NCI-H2227 (cell line): ENCODE results near the gene LRMDA.
"Not testable (repeated sequence)": the region's sequence is repeated elsewhere in the genome, so short reads cannot be mapped to it uniquely, and the experiment has no call there.

Source experiments
- DNase-seq: peaks from one replicate; lab custom pipeline; 2025; ENCODE audit not compliant: unreplicated experiment; lab: John Stamatoyannopoulos, UW

LRMDA gene

DNA sequence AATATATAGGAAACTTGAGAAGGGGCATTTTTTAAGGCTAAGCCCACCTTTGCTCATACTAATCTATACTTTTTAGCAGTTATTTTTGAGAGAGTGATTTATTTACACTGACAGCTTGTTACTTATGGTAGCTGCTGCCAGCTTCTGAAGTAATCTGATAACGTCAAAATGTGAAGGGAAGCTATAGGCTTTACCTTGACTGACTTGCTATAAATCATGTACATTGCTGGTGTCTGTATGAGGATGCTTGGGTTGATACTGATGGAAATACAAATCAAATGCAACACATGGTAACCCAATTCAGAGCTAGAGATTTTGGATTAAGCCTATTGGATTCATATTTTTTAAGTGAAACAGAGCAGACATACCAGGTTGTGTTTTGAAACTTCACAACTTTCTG is 299.4 kb downstream of the LRMDA start:
- DNase-seq = no peak

DNA sequence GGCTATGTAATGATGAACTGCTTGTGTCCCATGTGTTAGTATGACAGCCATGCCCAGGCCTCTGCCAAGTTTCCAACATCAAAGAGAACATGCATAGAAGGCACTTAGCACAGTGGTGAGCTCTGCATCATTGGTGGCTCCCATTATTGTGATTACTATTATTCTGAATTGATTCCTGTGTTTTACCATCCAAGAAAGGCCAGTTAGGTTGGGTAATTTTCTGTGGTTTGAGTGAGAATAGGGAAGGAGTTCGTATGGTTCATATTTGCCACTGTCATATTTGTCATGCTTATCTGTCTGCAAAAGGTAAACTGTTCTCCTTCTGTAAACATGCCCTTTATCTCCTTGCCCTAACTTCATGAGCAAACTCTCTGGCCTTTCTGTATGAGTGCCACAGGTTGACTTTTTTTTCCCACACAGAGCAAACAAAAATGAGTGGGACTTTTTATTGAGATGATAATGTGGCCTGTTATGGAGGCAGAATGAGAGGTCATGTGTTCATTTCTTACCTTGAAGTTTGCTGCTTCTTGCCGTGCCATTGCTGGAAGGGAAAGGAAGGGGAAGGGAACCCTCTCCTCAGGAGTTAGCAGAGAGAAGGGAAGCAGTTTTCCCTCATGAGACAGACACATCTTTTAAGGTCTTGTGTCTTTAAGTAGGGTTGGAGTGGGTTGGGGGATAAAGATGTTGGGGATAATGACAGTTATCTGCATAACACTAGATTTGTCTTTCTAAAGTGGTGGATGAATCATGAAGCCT is 301.9 kb downstream of the LRMDA start:
- DNase-seq = no peak

DNA sequence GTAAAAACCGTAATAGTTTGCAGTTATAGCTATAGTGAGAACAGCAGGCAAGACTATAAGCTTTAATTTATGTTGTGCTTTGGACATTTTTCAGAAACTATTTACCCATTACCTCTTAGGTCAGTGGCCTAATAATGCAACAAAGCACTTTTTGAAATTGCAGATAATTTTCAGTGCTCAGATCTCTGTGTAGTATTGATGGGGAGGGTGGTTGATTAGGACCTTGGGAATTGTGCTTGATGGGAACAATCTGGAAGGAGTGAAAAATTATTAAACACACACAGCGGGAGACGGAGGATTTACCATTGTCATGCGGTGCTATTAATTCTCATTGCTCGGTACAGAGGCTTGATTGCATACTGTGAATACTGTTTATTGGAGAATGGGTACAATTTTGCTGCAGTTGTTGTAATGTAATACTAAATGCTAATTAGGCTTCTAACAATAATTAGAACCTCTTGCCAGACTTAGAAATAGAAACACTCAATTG is 304.8 kb downstream of the LRMDA start:
- no peak for DNase-seq

DNA sequence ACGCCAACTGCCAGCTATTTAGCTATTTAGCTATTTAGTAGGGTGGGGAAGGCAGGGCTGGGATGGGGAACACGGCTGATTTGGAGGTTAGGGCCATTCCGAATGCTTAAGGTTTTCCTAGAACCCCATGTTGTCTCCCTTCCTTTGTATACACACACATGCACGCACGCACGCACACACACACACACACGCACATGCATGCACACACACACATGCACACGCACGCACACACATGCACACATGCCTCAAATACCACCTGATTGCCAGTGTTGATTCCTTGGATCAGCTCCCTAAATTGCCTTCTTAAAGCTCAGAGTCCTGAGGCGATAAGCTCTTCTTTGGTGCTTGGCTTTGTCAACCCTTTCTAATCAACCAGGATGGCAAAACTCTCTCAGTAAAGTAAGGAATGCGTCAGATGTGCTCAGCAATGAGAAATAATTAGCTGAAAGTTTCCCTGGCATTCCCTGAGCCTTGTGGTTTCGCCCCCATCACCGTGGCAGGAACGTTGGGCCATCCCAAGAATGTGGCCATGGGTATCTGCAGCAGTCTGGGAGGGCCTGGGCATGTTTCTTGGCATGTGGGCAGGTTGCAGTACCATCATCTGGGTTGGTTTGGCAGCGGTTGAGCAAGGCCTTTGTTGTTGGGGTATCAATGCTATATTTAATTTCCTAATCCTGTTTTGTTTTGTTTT is 305.6 kb downstream of the LRMDA start:
- DNase-seq = no peak

DNA sequence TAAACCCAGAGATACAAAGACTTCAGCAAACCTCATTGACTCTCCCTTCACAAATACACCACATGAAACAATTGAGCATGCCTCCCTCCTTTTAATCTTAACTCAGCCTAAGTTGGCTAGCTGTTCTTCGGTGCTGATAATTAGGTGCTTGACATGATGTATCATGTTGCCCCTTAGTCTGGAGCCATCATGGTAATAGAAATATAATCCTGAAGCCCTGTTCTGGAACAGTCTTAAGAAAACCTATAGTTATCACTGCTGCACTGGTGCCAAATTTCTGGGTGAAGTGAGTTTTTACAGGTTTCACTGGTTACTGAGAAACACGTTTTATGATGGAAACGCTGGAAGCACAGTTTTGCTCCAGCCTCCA is 306.1 kb downstream of the LRMDA start:
- DNase-seq = no peak

DNA sequence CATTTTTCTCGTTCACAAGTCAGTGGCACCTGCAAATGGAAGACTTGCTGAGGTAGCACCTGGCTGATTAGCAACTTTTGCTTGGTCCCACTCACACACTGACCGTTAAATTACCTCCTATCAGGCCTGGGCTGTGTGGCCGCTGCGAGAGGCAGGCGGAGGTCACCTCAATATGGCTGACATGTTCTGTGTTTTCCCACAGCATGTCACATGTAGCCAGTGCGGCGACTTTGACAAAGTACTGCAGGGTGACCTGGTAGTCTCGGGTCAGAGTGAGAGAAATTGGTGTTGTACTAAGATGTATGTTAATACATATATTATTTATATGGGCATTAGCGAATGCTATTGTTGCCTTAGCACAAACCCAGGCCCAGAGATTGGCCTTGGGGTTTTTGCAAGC is 307.5 kb downstream of the LRMDA start:
- no peak for DNase-seq

DNA sequence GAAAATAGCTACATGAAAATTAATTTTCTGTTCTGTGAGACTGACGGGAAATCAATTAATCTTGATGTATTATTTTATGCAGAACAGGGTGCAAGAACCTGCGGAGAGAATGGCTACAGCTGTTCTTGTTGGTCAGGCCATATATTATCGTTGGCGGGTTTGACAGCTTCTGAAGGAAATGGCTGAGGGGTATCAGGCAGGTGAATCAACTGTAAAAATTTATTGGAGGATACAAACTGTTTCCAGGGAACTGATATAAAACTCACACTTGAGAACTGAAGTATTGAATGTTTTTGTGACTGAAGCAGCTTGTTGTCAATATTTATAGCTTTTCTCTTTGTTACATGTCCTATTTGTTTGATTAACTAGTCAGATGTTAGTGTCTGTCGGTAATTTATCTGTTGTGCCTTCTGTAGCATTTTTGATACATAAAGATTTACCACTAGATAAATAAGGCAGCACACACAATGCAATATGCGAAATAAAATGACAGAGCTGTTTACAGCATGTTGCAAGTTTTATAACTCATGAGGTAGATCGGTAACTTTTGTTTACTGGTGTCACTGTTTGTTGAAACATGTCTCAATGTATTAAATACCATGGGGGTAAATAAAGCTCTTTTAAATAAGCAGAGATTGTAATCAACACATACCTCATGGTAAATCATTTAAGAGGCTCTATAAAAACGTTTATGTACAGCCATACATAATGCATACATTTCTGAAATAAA is 308.2 kb downstream of the LRMDA start:
- no peak for DNase-seq

DNA sequence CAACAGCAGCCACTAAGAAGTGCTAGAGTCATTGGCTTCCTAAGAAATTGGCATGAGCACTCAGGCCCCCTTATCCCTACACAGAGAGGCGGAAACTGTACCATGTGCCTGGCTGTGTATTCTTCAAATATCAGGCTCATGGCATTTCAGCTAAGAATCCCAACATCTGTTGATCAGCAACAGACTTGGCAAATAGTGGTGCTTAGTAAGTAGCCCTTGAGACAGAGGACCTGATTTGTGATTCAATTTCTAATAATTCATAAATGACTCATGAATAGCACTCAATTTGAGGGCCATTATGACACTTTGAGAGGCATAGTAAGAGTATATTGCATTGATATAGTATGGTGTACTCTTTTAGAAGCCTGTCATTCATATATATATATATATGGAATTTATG is 309.1 kb downstream of the LRMDA start:
- DNase-seq = no peak

DNA sequence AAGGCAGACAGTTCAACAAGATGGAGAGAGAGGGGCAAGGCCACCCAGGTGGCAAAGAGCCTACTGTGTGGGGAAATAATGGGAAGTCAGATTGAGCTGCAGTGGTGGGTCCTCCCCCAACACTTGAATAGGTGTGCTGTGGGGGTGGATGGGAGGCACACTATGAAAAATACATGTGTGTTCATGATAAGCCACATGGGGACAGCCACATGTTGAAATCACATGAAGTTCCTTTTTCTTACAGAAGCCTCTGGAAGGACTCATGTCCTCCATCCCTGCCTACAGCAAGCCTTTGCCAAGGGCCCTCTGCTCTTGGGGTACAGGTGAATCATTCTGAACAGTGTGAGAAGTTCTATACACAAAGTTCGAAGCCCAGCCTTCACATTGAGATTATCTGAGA is 310.9 kb downstream of the LRMDA start:
- DNase-seq = no peak

DNA sequence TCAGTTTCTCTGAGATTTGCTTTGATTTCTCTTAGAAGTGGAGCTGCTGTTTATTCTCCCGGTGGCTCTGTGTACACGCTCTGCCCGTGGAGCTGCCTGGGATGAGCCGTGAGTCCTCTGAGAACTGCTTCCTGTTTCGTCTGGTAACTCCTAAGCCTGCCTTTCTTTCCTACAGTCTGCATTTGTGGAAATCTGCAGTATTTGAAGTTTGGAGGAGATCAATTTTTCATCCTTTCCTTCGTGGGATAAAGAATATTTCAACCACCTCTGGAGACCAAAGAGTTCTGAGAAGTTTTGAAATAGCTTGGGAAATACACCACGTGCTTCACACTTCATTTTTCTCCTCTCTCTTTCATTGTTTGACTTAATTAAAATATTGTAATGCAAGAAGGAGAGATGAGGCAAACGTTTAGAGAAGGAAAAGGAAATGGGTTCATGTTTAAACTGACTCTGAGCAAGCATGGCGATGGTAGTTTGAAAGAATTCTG is 311.9 kb downstream of the LRMDA start:
- DNase-seq = no peak

DNA sequence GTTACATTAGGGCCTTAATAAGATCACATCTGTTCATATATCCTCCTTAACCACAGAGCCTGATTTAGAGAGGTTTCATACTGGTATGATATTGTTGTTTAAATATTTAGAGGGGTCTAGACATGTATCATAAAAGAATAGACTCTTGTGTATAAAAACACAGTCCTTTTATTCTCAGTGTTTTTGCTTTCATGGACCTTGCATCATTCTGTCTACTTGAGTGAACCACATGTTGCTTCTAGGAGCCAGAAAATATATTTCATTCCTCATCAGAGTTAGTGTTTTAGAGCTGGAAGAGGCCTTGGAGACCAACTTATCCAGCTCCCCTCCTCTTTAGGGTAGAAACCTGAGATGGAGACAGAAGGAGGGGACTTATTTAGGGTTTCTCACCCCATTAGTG is 312.8 kb downstream of the LRMDA start:
- no peak for DNase-seq

DNA sequence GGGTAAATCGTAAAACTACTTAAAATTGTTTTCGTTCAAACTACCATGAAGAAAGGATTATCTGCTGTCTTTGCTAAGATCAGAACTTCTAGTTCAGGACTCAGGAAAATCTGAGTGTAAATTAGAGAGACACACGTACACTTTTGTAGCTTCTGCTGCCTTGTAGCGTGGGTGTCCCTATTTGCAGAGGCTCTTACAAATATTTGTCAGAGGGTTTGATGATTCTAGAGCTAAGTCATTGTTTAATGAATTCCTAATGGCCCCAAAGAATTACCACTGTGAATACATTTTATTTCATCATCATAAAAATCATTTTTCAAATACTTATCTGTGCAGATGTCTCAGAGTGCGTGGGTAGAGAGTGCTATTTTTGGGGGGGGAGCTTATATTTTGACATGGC is 314.9 kb downstream of the LRMDA start:
- no peak for DNase-seq

DNA sequence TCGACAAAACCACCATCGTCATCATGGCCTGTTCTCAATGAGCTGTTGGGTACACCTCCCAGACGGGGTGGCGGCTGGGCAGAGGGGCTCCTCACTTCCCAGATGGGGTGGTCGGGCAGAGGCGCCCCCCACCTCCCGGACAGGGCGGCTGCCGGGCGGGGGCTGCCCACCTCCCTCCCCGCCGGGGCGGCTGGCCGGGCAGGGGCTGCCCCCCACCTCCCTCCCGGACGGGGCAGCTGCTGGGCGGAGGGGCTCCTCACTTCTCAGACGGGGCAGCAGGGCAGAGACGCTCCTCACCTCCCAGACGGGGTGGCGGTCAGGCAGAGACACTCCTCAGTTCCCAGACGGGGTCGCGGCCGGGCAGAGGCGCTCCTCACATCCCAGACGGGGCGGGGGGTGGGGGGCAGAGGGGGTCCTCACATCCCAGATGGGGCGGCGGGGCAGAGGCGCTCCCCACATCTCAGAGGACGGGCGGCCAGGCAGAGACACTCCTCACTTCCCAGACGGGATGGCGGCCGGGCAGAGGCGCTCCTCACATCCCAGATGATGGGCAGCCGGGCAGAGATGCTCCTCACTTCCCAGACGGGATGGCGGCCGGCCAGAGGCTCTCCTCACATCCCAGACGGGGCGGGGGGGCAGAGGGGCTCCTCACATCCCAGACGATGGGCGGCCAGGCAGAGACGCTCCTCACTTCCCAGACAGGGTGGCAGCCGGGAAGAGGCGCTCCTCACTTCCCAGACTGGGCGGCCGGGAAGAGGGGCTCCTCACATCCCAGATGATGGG is 318.9 kb downstream of the LRMDA start:
- DNase-seq = not testable (repeated sequence)

DNA sequence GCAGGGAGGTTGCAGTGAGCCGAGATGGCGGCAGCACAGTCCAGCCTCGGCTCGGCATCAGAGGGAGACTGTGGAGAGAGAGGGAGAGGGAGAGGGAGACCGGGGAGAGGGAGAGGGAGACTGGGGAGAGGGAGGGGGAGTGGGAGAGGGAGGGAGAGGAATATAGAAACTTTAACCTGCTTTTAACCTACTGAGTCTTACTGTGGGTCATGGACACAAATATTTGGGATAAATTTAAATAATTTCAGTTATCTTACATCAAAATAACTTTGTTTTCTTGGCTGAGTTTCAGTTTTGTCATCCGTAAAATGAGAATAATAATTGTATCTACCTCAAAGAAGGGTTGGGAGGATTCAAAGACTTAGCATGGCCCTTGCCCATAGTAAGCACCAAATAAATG is 319.8 kb downstream of the LRMDA start:
- no peak for DNase-seq

DNA sequence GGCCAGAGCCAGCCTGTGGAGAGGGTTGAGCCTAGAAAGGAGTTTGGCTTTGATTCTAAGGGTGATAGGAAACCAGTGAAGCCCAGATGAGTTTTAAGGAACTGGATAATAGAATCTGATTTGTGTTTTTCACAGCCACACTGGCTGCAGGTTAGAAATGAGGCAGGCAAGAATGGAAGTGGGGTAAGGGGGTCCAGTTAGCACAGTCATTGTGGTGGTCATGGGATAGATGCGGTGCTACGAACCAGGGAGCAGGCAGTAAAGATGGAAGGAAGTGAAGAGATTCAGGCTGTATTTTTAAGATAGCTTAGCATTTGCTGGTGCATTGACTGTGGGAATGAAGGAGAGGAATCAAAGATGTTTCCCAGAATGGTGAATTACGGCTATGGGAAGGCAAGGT is 322.2 kb downstream of the LRMDA start:
- no peak for DNase-seq

DNA sequence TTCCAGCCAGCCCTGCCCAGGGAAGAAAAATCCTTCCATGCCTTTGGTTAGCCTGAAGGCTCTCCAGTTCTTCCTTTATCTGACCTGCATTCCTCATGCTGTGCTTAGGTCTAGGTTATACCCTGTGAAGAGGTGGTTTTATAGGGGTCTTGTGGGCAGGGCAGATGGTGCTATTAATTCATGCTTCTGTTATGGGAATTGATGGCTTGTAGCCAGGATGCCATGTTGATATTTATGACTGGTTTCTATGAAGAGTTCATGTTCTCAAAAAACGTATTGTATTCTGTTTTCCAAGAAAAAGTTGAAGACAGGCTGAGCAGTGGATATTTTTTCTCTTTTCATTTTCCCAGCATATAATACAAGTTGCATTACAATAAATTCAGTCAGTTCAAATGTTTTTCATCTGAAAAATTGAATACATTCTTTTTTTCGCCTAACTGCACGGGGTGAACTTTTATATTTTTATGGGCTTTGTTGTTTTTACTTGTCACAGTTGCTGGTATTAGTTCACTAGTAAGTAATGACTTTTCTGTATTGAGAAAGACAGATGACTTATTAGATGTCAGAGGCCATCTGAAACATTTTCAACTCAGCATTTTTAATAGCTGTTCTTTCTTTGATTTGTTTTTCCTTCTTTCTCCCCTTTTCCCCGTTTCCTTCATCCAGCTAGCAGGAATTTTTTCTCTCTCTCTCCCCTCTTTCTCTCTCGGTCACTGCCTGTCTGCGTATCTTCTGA is 322.8 kb downstream of the LRMDA start:
- no peak for DNase-seq

DNA sequence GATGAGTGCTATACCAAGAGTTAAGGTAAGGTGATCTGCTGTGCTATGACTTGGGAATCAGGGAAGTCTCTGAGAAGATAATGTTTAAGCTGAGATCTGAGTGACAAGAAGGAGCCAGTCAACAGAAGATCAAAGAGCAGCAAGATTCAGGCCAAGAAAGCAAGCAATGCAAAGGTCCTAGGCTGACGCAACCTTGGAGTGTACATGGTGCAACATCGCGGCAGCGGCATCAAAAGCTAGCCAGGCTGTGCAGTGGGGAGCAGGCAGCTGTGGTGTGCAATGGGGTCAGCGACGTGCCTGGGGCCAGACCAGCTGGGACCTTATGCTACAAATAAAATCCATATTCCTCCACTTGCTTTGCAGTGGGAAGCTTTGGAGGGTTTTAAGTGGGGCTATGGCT is 324.1 kb downstream of the LRMDA start:
- DNase-seq = no peak

DNA sequence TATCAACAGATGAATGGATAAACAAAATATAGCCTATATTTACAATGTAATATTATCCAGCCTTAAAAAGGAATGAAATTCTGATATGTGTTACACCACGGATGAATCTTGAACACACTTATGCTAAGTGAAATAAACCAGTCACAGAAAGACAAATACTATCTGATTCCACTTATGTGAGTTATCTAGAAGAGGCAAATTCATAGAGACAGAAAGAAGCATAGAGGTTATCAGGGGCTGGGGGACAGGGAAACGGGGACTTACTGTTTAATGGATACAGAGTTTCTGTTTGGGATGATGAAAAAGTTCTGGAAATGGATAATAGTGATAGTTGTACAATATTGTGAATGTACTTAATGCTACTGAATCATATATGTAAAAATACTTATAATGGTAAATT is 329.9 kb downstream of the LRMDA start:
- DNase-seq = no peak

DNA sequence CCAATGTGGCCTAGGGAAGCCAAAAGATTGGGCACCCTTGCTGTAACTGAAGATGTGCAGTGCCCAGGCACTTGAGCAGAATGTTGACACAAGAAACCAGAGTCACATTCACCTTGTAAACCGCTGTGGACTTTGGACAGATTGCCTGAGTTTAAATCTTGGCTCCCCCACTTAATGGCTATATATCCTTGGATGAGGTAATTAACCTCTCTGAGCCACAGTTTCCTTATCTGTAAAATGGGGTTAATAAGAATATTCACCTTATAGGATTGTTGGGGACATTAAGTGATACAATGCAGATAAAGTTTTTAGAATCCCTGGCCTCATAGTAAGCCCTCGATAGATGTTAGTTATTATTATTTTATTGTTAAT is 331.0 kb downstream of the LRMDA start:
- DNase-seq = no peak

DNA sequence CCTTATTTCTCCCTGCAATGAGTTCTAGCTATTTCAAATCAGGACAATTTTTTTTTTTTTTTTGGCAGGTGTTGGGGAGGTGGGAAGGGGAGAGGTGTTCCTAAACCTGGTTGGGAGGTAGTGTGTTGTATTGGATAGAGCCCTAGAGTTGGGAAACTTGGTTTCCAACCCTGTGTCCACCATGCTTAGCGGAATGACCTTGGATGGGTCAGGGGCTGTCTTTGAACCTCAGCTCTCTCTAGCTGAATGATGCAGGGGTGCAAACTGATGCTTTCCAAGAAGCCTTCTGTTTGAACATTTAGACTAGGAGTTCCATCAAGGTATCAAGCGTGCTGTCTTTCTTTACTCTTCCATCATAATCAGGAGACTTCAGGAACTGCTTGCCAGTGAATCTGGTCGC is 332.2 kb downstream of the LRMDA start:
- no peak for DNase-seq
